OCI-LY1 (cell line): ENCODE results near the gene FAM180A.

Source experiments
- H2AFZ ChIP-seq: fragments of 200-600 bp; sonication (generic), shearing (Covaris generic); 2 replicates; pipeline ENCODE4 v1.6.0; 2014; ENCODE audit warnings: antibody characterized with exemption, mild to moderate bottlenecking, low read length
- H3F3A ChIP-seq: fragments of 200-600 bp; sonication (generic), shearing (Covaris generic); 2 replicates; pipeline ENCODE4 v1.6.0; 2014; ENCODE audit warnings: mild to moderate bottlenecking, antibody characterized with exemption, low read length, moderate library complexity; ENCODE audit not compliant: insufficient read depth
- H3K27ac ChIP-seq: fragments of 200-600 bp; sonication (generic); 2 replicates; pipeline ENCODE4 v1.5.1; 2014; ENCODE audit warnings: low read length, mixed run types, mild to moderate bottlenecking, low read depth; ENCODE audit not compliant: poor library complexity, severe bottlenecking
- H3K27me3 ChIP-seq: fragments of 200-600 bp; sonication (generic); 2 replicates; pipeline ENCODE4 v1.6.0; 2014; ENCODE audit warnings: antibody characterized with exemption, mild to moderate bottlenecking, low read length, moderate library complexity; ENCODE audit not compliant: insufficient read depth
- H3K36me3 ChIP-seq: fragments of 200-600 bp; sonication (generic); 2 replicates; pipeline ENCODE4 v1.6.1; 2014; ENCODE audit warnings: mild to moderate bottlenecking, antibody characterized with exemption, low read length, moderate library complexity, mixed read lengths; ENCODE audit not compliant: insufficient read depth
- H3K4me1 ChIP-seq: fragments of 200-600 bp; sonication (generic); 2 replicates; pipeline ENCODE4 v1.5.1; 2014; ENCODE audit warnings: mild to moderate bottlenecking, low read length, moderate library complexity; ENCODE audit not compliant: insufficient read depth, severe bottlenecking
- H3K4me2 ChIP-seq: fragments of 200-600 bp; sonication (generic), shearing (Covaris generic); 2 replicates; pipeline ENCODE4 v1.6.1; 2014; ENCODE audit warnings: low read length
- H3K4me3 ChIP-seq: fragments of 200-600 bp; sonication (generic); 2 replicates; pipeline ENCODE4 v1.5.1; 2014; ENCODE audit warnings: low read length, low read depth, mild to moderate bottlenecking, mixed read lengths; ENCODE audit not compliant: poor library complexity, severe bottlenecking
- H3K79me2 ChIP-seq: fragments of 200-600 bp; shearing (Covaris generic); 2 replicates; pipeline ENCODE4 v1.6.1; 2016; ENCODE audit warnings: mixed run types, low read length, mixed read lengths; ENCODE audit not compliant: insufficient read depth
- H3K9ac ChIP-seq: fragments of 200-600 bp; sonication (generic), shearing (Covaris generic); 2 replicates; pipeline ENCODE4 v1.6.1; 2014; ENCODE audit warnings: mild to moderate bottlenecking, low read length, mixed read lengths
- H3K9me2 ChIP-seq: fragments of 200-600 bp; sonication (generic), shearing (Covaris generic); 2 replicates; pipeline ENCODE4 v1.6.1; 2014; ENCODE audit warnings: low read depth, mild to moderate bottlenecking, low read length, mixed read lengths
- H3K9me3 ChIP-seq: fragments of 200-600 bp; shearing (Covaris generic); 2 replicates; pipeline ENCODE4 v1.6.1; 2014; ENCODE audit warnings: low read length, mixed read lengths
- H4K20me1 ChIP-seq: fragments of 200-600 bp; sonication (generic), shearing (Covaris generic); 2 replicates; pipeline ENCODE4 v1.6.0; 2016; ENCODE audit warnings: mild to moderate bottlenecking, low read length; ENCODE audit not compliant: insufficient read depth
- EZH2 ChIP-seq: fragments of 200-600 bp; sonication (generic), shearing (Covaris generic); IDR thresholded peaks from 2 replicates; pipeline ENCODE4 v1.8.0; 2017; ENCODE audit warnings: borderline replicate concordance, mixed run types, mild to moderate bottlenecking, antibody characterized with exemption, low read length, moderate library complexity, mixed read lengths
- TF ChIP-seq, protein P1 (sequence below): fragments of 200-600 bp; sonication (generic), shearing (Covaris generic); IDR thresholded peaks from 2 replicates; pipeline ENCODE4 v1.5.1; 2017; ENCODE audit warnings: mild to moderate bottlenecking, antibody characterized with exemption, low read length, moderate library complexity, mixed read lengths

FAM180A gene

DNA sequence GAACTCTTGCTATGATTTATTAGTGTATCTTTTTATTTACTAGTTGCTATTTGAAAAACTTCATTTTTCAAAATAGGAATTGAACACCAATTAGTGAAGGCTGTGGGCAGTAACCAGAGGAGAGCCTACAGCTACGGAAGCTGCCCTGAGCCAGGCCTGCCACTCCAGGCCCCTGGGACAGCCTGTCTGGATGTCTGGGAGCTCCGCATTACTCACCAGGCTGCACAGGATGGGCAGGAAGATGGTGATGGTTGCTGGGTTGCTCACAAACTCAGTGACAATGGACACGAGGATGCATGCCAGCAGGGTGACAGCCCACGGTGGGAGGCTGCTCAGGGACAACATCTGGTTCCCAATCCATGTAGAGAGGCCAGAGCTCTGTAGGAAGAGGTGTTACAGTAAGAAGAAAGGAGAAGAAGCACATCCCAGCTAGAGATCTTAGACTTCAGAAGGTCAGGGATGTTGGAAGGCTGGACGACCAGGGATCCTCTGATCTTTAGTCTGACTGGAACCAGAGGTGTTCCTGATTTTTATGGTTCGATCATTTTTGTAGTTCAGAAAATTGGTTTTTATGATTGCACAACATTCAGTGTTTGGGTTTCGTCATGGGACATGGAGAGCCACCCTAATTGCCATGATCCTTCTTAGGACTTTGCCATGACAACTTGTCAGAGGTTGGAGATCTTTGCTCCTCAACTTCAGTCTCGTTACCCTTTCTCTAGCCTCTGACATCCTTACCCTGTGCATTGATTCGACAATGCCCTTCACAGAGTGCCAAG, 63.1 kb downstream of the FAM180A start:
- H3K9ac ChIP-seq = no peak overlapping the region
- no peak overlapping the region for H2AFZ ChIP-seq
- H3K9me2 ChIP-seq = no peaks in the 10 kb centered on the region
- no peaks in the 10 kb centered on the region for H4K20me1 ChIP-seq
- no peak overlapping the region for H3K4me3 ChIP-seq
- H3K27me3 ChIP-seq = no peaks in the 10 kb centered on the region
- H3K9me3 ChIP-seq = no peaks in the 10 kb centered on the region
- H3K27ac ChIP-seq = no peak overlapping the region
- H3K4me2 ChIP-seq = no peak overlapping the region
- no peaks in the 10 kb centered on the region for H3F3A ChIP-seq
- H3K36me3 ChIP-seq = no peaks in the 10 kb centered on the region
- H3K4me1 ChIP-seq = no peaks in the 10 kb centered on the region
- no peaks in the 10 kb centered on the region for H3K79me2 ChIP-seq
- TF ChIP-seq EZH2 = no peak
- TF ChIP-seq, protein P1, sequence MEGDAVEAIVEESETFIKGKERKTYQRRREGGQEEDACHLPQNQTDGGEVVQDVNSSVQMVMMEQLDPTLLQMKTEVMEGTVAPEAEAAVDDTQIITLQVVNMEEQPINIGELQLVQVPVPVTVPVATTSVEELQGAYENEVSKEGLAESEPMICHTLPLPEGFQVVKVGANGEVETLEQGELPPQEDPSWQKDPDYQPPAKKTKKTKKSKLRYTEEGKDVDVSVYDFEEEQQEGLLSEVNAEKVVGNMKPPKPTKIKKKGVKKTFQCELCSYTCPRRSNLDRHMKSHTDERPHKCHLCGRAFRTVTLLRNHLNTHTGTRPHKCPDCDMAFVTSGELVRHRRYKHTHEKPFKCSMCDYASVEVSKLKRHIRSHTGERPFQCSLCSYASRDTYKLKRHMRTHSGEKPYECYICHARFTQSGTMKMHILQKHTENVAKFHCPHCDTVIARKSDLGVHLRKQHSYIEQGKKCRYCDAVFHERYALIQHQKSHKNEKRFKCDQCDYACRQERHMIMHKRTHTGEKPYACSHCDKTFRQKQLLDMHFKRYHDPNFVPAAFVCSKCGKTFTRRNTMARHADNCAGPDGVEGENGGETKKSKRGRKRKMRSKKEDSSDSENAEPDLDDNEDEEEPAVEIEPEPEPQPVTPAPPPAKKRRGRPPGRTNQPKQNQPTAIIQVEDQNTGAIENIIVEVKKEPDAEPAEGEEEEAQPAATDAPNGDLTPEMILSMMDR = no peak

DNA sequence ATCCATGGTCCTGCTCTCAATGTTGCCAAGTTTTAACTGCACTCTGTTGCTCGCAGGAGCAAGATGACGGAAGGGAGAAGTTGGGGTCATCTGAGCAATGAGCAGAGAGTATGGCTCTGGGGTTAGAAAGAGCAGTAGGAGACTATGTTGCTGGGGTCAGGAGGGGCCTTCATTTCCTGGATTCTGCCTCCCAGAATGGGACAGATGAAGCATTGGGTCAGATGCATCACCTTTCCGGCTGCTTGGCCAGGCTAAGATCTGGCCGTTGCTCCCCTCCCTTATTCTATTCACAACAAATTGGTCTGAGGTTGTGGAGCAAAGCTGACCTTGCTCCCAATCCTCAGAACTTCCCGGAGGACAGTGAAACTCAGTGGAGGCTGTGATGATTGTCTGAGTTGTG, 63.9 kb downstream of the FAM180A start:
- Histone ChIP-seq H3K9me2 (no peaks in the 10 kb centered on the region), H3K36me3 (peaks cover under 1% of the 10 kb centered on the region; the same call in 1 of the 2 replicates), H3K4me2 (no peak overlapping the region), H3K9me3 (no peaks in the 10 kb centered on the region), H3K27me3 (no peaks in the 10 kb centered on the region), H3K79me2 (no peaks in the 10 kb centered on the region), H3K4me1 (no peaks in the 10 kb centered on the region), H3K9ac (no peak overlapping the region), H3K27ac (no peak overlapping the region), H2AFZ (no peak overlapping the region), H3F3A (no peaks in the 10 kb centered on the region), H3K4me3 (no peak overlapping the region), H4K20me1 (no peaks in the 10 kb centered on the region)
- no peak for TF ChIP-seq EZH2
- TF ChIP-seq, protein P1 = no peak

DNA sequence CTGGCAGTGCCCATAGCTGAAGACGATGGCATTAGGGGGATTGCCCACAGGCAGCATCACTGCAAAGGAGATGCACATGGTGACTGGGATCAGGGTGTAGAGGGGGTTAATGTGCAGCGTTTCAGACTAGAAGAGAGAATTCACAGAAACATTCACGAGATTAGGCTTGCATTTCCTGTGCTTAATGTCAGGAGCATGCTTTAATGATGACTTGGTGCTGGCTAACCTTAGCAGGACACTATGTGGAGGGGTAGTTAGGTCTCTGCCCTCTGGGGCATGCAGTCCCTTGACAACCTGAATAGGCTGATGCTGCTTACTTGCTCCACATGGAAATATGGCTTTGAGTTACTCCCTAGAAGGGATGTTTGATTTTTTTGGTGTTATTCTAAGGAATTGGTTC, 64.5 kb downstream of the FAM180A start:
- no peak overlapping the region for H3K4me2 ChIP-seq
- H4K20me1 ChIP-seq = no peaks in the 10 kb centered on the region
- no peaks in the 10 kb centered on the region for H3K9me2 ChIP-seq
- no peak overlapping the region for H3K4me3 ChIP-seq
- H2AFZ ChIP-seq = no peak overlapping the region
- H3K4me1 ChIP-seq = no peaks in the 10 kb centered on the region
- no peaks in the 10 kb centered on the region for H3K79me2 ChIP-seq
- H3K36me3 ChIP-seq = peaks cover 6% of the 10 kb centered on the region; the same call in 1 of the 2 replicates
- H3K9me3 ChIP-seq = no peaks in the 10 kb centered on the region
- TF ChIP-seq, protein P1 = no peak
- TF ChIP-seq EZH2 = no peak
- H3K27me3 ChIP-seq = no peaks in the 10 kb centered on the region
- no peak overlapping the region for H3K9ac ChIP-seq
- no peaks in the 10 kb centered on the region for H3F3A ChIP-seq
- H3K27ac ChIP-seq = no peak overlapping the region
